ENCODE results near the gene R3HDM1.
"Not testable (repeated sequence)": the region's sequence is repeated elsewhere in the genome, so short reads cannot be mapped to it uniquely, and the experiment has no call there.

R3HDM1 gene

DNA sequence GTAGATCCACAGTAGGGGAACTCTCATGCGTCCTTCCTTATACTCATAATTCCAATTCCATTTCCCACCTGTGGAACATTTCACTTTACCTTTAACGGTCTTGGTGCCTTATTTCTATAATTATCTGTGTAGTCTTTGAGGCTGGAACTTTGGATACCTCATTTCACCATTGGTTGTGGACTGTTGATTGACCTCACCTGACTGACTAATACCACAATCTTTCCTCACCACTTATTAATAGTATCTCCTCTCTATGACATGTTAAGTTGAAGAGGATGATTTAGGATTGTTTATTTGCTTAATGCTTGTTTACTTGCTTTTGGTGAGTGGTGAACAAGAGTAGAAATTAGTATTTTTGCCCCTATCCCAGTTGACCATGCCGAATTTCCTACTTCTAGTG is 50.0 kb downstream of the R3HDM1 start:
- no peak for DNase-seq

DNA sequence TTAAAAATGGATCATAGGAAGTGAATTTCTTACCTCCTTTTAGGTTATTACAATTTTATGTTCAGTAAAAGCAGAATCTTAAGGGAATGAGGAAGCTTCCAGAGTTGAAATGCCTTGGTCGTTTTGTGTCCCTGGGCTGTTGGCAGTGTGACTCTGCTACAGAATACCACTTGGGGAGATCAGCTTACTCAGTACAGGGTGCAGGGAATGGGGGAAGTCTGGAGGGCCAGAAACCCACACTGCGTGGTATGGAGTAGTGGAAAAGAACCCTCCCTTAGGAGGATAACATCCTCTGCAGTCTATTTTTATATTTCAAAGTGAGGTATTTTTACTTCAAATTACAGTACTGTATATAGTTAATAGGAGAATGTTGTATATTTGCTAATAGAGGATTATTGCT is 51.1 kb downstream of the R3HDM1 start:
- DNase-seq = no peak

DNA sequence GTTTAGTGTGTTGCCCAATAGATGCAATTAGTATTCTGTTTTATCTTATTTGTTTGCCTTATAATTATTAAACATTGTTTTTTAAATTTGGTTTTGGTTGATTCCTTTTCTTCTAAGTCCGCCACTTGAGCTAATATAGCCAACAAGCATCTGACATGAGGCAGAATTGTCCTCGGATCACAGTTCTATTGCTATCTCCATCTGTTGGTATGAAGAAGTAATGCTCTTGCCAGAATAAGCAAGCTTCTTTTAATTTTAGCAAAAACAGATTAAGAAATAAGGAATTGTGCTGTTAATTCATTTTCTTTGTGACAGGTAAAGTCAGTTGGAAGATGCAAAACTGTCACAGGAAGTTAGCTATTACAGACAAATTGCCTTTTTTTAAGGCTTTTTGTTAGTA is 54.3 kb downstream of the R3HDM1 start:
- no peak for DNase-seq

DNA sequence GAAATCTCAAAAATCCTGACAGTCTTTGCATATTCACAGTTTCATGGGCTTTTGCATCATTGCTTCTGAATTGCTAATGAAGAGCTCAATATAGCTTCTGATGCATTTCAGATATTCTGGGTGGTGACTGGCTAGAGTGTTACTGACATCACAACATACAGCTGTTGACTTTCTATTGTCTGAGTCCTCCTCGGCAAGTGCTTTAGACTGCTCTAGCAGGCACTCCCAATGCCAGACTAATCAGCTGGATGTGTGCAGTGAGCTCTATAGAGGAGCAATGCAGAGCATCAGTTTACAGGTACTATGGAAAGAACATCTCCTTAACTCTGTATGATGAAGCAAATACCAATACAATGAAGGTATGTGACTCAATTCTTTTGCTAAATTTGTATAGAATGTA is 54.9 kb downstream of the R3HDM1 start:
- DNase-seq = no peak

DNA sequence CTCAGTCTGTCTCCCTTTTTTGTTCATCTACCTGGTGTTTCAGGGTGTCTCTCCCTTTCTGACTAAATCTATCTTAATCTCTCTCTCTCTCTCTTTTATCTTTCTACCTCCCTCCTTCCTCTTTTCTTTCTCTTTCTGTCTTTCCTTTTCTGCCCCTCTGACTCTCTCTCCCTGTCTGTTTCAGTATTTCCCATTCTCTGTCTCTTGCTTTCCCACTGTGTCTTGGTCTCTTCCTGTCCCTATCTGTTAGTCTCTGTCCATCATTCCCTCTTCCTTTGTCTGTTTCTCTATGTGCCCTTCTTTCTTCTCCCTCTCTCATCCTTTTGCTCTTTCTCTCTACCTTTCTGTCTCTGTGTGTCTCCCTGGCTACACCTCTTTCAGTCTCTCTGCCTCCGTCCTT is 56.7 kb downstream of the R3HDM1 start:
- DNase-seq = no peak

DNA sequence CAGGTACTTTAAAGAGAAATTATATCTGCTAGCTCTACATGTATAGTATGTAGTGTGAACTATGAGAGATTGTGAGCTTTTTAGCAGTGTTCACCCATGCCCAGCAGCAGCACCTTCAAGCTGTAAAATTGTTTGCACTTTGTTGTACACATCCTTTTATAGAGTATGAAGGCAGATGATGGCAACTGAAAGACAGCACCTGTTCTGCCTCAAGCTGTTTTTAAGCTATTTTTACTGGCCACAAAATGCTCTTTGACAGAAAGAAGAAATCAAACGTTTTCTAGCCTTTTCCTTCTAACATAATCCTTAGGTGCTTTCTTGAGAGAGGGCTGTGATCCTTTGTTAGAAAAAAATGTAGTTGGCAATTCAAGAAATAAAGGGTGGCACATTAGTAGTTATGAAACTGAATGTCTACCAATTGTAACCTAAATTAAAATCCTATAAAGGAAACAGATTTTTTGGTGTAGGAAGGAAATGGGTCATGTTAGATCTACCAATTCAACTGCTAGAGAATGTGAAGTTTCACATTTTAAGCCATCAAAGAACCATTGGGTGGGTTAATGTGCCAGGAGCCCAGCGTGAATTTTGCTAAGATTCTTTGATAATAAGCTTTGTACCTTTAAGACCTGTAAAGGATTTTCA is 59.5 kb downstream of the R3HDM1 start:
- DNase-seq = no peak

DNA sequence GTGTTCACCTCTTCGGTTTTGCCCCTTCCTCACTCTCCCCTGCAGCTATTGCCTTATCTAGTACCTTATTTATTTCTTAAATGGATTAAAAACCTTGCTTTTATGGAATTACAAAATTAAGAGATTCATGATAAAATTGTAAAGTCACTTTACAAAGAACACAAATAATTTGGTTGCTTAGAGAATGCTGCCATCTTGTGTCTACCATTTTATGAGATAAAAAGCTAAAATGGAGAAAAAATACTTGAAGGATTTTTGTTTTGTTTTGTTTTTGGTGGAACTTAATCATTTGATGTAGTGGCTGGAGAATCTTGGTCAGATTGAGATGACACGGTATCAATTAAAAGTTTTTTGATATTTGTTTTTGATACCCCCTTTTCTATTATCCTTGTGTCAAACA is 69.6 kb downstream of the R3HDM1 start:
- no peak for DNase-seq

DNA sequence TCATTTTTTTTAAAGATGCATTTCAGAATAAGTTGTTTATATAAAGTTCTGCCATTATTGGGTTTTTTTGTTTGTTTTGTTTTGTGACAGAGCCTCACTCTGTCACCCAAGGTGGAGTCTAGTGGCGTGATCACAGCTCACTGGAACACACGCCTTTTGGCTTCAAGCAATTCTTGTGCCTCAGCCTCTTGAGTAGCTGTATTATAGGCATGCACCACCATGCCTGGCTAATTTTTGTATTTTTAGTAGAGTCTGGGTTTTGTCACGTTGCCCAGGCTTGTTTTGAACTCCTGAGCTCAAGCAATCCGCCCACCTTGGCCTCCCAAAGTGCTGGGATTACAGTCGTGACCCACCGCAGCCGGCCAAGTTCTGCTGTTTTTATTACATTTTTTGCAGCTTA is 72.3 kb downstream of the R3HDM1 start:
- no peak for DNase-seq

DNA sequence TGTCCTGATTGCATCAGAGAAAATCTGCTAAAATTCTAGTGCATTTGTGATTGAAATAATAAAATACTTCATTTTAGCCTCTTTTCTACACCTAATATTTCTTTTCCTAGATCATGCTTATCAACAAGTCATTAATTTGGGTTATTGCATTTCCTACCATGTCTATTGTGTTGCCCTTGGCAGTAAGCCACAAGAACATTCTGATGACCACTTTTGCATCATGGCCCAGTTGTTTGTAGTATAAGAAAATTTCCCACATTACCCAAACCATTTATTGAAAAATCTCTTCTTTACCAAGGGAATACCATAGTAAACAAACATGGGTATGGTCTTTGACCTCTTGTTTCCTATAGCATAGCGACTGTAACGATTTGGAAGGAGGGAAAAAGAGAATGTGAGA is 76.3 kb downstream of the R3HDM1 start:
- DNase-seq = no peak

DNA sequence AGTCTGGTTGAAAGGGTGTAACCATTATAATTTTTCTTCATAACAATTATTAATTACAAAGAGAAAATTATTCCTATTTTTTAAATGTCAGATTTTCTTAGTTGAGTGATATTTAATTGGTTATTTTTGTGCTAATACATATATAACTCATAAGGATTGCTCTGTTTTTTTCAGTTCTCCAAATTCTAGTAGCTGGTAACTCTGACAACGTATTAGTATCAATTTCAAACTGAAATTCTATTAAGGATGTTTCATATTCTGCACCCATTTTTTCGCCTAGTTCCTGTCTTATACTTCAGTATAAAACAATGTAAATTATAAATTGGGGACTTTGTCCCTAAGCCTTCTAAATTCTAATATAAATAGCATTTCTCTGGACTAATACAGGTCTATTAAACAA is 81.0 kb downstream of the R3HDM1 start:
- DNase-seq = no peak

DNA sequence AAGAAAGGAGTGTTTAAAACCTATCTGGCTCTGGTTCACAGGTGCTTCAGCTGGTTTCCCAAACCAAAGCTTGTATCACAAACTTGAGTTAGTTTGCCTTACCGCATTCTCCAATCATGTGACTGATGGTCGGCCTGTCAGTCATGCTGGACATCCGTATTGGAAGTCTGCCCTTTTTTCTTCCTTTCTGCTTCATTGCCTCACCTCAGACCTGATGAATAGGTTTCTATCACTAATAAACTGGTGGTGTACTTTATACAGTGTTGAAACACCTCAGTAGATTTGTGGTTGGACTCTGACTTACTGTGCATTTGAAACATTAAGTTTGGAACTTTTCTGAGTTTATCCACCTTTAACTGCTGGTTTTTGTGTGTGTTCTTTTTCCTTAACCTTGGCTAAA is 84.1 kb downstream of the R3HDM1 start:
- no peak for DNase-seq

DNA sequence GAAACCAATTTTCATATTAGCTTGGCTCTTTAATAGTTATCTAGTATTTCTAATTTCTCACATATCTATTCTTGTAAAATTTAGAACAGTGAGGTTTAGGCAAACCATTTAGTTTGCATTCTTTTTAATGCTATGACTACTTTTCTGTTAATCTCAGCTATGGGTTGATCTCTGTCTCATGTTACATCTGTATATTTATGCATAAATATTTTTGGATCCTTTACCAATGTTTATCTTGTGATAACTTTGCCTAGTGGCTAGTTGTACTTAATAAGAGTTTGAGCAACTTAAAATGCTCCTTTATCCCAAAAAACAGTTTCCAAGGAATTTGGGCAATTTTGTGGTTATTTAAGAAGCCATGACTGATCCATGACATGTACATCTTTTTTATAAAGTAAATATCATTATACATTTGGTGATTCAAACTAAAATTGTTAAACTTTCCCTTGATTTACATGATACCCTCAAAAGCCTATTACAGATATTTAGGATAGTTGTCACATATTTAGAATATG is 86.3 kb downstream of the R3HDM1 start:
- no peak for DNase-seq

DNA sequence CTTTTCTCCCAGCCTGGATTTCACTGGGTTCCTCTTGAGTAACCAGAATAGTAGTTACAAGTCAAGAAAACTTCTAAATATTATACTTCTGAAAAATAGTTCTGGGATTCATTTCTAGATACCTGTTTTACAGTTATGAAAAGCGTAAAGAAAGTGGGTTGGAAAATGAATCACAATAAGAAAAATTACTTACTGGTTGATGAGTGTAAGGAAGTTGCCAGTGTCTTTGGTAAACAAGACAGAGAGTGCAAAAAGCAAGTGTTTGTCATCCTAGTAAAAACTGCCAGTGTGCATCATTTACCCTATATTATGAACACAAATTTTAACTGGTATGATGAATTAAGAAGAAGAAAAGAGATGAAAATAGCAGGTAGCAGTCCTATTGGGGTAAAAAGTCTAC is 88.9 kb downstream of the R3HDM1 start:
- no peak for DNase-seq

DNA sequence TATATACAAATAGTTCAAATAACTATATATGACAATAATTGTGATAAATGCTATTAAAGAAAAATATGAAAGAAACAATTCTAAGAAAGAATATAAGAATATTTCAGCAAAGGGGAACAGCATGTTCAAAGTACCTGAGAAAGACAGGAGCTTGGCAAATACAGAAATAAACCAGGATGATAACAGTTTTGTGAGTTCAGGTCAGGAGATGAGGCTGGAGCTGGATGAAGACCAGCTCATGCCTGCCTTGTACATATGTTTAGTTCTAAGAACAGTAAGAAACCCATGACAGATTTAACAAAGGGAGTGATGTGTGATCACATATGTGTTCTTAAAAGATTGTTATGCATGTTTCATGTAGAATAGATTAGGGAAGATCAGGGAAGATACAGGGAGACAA is 98.2 kb downstream of the R3HDM1 start:
- no peak for DNase-seq

DNA sequence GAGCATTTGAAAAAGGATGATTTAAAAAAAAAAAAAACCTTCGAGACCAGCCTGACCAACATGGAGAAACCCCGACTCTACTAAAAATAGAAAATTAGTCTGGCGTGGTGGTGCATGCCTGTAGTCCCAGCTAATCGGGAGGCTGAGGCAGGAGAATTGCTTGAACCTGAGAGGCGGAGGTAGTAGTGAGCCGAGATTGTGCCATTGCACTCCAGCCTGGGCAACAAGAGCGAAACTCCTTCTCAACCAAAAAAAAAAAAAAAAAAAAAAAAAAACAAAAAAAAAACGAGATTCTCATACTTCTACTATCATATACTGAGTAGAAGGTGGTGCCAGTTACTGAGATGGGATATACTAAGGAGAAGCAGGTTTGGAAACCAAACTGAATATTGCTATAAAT is 98.8 kb downstream of the R3HDM1 start:
- DNase-seq = not testable (repeated sequence)

DNA sequence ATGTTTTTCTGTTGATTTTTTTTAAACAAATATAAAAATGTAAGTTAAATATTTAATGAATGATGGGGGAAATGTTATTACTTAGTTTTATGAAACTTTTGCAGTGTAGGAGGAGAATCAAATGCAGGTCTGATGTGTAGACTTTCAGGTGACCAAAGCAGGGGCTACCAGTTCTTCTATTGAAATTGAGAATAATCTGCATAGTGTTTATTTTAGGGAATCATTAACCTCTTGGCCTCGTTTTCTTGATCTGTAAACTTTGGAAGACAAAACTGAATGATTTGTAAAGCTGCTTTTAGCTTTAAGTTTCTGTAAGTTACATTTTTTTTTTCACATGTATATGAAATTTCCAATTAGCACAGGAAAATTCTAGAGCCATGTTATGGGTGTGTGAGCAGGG is 99.2 kb downstream of the R3HDM1 start:
- DNase-seq = no peak

DNA sequence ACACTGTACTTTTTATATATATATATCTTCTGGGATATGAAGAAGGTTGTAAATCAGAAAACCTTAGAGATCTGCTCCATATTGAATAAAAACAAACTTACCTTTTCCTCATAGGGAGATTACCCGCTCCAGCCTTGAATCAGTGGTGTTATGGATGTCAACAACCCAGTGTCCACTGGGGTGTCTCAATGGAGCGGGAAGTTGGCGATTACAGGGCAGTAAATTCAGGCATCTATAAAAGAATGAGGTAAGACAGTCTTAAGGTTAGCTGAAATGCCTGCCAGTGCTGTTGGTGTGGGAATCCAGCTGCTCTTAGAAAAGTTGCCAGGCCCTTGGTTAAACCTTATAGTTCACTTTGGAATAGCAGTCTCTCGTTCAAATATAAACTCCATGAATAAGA is 102.3 kb downstream of the R3HDM1 start:
- DNase-seq = no peak

DNA sequence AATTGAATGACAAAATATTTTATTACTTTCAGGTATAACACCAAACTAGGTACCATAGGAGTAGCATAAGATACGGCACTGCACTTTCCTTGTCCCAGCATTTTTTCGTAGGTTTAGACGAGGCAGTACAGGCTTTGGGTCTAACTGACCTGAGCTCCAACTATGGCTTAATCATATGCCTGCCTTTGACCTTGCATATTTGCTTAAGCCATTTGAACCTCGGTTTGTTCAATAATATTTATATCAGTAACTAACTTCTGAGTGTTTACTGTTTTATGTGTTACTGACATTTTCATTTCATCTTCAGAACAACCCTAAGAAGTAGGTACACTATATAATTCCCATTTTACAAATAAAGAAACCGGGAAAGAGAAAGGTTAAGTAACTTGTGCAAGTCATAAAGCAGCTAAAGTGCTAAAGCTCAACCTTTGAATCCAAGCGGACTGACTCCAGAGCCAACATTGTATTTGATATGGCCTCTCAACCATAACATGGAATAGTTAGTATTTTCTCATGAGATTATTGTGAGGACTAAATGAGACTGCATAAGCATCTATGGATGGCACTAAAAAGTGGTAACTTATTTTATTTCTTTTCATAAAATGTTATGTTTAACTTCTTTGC is 104.0 kb downstream of the R3HDM1 start:
- DNase-seq = no peak

DNA sequence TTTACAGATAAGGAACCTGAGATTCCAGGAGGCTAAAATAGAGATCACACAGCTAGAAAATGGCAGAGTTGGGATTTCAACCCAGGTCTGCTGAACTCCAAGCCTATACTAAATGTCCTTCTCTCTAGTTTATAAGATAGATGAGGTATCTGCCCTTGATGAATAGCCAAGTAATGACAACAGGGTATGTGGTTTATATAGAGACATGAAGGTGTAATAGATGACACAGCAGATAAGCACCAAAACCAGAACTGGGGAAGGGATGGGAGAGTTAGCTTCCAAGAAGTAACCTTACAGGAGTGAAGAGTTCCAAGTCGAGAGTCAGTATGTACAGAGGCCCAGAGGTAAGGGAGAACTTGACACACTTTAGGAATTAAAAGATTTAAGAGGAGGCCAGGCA is 105.7 kb downstream of the R3HDM1 start:
- no peak for DNase-seq

DNA sequence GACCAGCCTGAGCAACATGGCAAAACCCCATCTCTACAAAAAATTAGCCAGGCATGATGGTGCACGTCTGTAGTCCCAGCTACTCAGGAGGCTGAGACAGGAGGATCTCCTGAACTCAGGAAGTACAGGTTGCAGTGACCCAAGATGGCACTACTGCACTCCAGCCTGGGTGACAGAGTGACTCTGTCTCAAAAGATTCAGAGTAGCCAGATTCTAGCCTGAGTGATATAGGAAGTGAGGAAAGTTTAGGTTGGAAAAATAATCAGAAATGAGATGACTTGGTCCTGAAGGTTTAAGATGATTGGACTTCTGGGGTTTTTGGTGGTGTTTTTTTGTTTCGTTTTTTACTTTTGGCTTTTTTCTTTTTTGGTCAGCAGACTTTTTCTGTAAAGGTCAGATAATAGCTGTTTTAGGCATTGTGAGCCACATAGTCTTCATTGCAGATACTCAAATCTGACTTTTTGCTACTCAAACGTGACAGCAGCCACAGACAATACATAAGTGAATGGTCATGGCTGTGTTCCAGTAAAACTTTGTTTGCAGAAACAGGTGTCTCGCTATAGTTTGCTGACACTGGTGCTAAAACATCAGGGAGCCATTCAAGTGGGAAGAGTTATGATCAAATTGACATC is 106.3 kb downstream of the R3HDM1 start:
- DNase-seq = no peak

DNA sequence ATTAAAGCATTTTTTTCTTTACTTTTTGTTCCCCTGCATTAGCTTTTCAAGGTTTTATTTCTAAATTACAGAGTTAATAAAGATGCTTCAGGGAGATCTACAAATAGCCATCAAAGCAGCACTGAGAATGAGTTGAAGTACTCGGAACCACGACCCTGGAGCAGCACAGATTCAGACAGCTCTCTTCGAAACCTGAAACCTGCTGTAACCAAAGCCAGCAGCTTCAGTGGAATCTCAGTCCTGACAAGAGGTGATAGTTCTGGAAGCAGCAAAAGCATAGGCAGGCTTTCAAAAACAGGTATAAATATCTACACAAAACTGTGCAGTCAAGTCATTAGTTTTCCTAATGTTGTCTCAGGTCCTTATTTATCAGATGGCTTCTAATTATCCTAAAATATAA is 107.5 kb downstream of the R3HDM1 start:
- no peak for DNase-seq

DNA sequence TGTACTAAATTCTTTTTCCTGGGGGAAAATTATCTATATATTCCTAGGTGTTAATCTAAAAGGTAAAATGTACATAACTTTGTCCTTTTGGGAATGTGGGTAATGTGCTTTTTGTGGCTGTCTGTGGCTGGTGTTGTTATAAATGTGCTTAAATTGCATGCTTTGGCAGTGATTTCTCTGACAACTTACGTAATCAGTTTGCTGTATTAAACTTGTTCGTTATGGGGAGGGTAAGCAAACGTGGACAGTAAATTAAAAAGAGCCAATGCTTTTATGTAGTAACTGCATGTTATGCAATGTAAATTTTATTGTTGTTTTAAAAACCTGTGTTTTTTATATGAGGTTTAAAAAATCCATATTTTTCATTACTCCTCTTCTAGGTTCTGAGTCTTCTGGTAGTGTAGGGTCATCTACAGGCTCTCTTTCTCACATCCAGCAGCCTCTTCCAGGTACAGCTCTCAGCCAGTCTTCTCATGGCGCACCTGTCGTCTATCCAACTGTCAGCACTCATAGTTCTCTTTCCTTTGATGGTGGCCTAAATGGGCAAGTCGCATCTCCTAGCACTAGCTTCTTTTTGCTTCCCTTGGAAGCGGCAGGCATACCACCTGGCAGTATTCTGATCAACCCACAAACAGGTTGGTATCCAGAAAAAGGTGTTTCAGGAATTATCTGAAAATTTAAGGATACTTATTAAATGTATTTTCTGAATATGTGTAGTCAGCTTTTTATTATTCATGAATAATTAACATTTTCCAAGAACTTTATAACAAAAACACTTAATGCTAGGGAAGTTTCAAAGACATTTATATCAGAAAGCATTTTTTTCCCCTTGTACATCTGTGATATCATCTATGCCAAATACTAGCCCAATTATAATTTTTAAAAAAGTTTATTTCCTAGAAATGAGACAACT is 110.1 kb downstream of the R3HDM1 start:
- no peak for DNase-seq

DNA sequence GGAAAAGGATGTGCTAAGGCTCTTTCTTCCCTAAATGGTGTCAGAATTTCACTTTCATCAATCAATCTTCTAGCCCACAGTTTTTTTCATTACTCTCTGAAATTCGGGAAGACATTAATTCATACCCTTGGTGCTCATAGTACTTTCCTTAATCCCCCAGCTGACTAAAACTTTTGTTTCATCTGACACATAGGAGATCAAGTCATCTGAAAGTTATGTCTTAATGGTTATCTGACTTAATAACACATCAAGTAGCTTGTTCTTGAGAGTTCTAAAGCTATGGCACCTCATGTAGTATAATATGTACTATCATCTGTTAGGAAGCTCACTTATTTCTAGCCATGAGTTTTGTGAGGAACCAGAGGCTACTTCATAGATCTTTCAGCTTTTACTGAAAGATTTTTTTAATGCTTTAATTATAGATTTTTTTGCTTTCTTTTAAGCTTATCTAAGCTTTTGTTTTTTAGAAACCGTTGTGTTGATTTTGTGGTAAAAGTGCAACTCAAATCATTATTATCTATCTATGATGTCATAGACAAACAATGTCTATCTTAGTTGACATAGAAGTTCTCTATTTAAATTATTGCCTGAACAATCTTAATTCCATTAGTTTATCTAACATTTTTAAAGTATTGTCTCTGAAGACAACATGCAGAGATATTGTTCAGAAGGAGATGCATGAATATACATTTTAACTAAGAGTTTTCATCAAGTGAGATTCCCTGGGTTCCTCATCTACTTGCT is 116.7 kb downstream of the R3HDM1 start:
- no peak for DNase-seq

Measured in RPMI8226 (cell line).